ENCODE measurements around the gene KCNMB2. TPM values are rescaled to one million over a fixed set of nuclear protein-coding genes. Genes with fewer than 3 reads are reported as not detected.

The KCNMB2 gene
- total RNA-seq, 2 donors from 2014 or later, result not detected

DNA sequence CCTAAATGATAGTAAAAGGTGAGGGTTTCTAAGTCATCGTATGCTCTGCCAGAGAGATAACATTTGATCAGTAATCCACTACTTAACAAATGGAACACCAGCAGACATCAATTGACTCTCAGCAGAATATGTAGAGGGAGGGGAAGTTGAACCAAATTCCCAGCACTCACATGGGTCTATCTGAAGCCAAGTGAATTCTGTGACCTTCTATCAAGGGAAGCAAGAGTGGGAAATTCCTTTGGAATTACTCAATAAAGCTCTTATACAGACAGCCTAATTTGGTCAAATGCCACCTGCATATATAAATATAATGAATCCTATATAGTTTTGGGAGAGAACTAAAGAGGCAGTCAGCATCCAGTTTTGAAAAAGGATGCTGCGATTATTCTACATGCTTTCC, 15.8 kb upstream of the KCNMB2 start:
- H3K4me3 ChIP-seq (ENCODE audit: low read length), result no peak overlapping the region
- H3K27ac ChIP-seq (ENCODE audit: low read depth, low read length), result no peak overlapping the region
- no peaks in the 10 kb centered on the region for H3K9me3 ChIP-seq (ENCODE audit: control insufficient read depth, low read length)
- WGBS, 2 experiments (ENCODE audit: insufficient coverage in 1 of 2, insufficient read length in 1 of 2), result 97 to 100% methylated on average over 1 of the region's 2 CpGs
- H3K9ac ChIP-seq (ENCODE audit: extremely low read depth, low read length, poor library complexity, severe bottlenecking), result no peak overlapping the region
- H3K27me3 ChIP-seq (ENCODE audit: control insufficient read depth, insufficient read depth, low read length, poor library complexity, severe bottlenecking), result no peaks in the 10 kb centered on the region
- Mint-ChIP-seq H3K9me3 (no peaks in the 10 kb centered on the region), H3K36me3 (ENCODE audit: low read depth) (no peaks in the 10 kb centered on the region), H3K4me1 (peaks cover 12% of the 10 kb centered on the region), H3K27me3 (ENCODE audit: insufficient read depth) (no peaks in the 10 kb centered on the region), H3K4me3 (no peak overlapping the region), H3K27ac (no peak overlapping the region)
- H3K4me1 ChIP-seq (ENCODE audit: control insufficient read depth, insufficient read depth, low read length), result no peaks in the 10 kb centered on the region
- no peak for DNase-seq
- TF ChIP-seq, protein P1, sequence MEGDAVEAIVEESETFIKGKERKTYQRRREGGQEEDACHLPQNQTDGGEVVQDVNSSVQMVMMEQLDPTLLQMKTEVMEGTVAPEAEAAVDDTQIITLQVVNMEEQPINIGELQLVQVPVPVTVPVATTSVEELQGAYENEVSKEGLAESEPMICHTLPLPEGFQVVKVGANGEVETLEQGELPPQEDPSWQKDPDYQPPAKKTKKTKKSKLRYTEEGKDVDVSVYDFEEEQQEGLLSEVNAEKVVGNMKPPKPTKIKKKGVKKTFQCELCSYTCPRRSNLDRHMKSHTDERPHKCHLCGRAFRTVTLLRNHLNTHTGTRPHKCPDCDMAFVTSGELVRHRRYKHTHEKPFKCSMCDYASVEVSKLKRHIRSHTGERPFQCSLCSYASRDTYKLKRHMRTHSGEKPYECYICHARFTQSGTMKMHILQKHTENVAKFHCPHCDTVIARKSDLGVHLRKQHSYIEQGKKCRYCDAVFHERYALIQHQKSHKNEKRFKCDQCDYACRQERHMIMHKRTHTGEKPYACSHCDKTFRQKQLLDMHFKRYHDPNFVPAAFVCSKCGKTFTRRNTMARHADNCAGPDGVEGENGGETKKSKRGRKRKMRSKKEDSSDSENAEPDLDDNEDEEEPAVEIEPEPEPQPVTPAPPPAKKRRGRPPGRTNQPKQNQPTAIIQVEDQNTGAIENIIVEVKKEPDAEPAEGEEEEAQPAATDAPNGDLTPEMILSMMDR (conservative IDR thresholded peaks at IDR 0.05), result no peak
- H3K36me3 ChIP-seq (ENCODE audit: control insufficient read depth, insufficient read depth, low read length), result no peaks in the 10 kb centered on the region

DNA sequence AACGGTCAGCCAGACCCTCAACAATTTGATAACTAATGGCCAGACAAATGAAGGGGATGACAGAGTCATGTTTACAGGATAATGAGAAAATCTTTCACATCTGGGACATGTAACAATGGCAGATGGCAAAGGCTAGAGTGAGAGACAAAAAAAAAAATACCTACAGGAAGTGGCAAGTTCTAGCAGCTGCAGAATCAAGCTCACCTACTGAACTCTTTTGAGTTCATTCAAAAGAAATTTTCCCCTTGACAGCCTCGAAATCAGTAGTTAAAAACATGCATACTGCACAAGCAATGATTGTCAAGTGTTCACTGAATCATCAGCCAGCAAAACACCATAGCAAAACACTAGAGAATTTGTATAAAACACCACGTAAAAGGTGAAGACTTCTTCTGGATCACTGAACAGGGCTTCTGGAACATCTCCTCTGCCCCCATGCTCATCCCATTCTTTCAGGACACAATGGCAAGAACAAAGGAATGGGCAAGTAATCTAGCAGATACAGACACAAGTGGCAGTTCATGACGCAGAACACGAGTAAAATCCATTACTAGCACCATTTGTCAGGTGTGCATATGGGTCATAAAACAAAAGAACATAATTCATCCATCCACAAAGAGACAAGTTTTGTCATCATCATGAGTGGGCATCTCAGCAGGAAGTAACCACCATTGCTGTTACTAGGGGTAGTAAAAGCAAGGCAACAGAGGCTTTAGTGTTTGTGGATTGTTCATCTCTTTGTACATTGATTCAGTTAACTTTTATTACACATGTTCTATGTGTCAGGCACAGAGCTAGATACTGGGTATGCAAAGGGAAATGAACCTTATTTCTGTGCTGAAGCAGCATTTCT, 13.8 kb upstream of the KCNMB2 start:
- H3K27ac ChIP-seq (ENCODE audit: low read depth, low read length), result no peak overlapping the region
- Mint-ChIP-seq H3K9me3 (no peaks in the 10 kb centered on the region), H3K36me3 (ENCODE audit: low read depth) (no peaks in the 10 kb centered on the region), H3K27me3 (ENCODE audit: insufficient read depth) (no peaks in the 10 kb centered on the region), H3K4me3 (no peak overlapping the region), H3K27ac (no peak overlapping the region), H3K4me1 (peaks cover 6% of the 10 kb centered on the region)
- no peak overlapping the region for H3K4me3 ChIP-seq (ENCODE audit: low read length)
- no peaks in the 10 kb centered on the region for H3K9me3 ChIP-seq (ENCODE audit: control insufficient read depth, low read length)
- WGBS, 2 experiments (ENCODE audit: insufficient coverage in 1 of 2, insufficient read length in 1 of 2), result 93 to 100% methylated on average over 2 to 5 of the region's 5 CpGs
- H3K27me3 ChIP-seq (ENCODE audit: control insufficient read depth, insufficient read depth, low read length, poor library complexity, severe bottlenecking), result no peaks in the 10 kb centered on the region
- TF ChIP-seq, protein P1 (conservative IDR thresholded peaks at IDR 0.05), result no peak
- no peaks in the 10 kb centered on the region for H3K36me3 ChIP-seq (ENCODE audit: control insufficient read depth, insufficient read depth, low read length)
- H3K4me1 ChIP-seq (ENCODE audit: control insufficient read depth, insufficient read depth, low read length), result no peaks in the 10 kb centered on the region
- DNase-seq, result no peak
- no peak overlapping the region for H3K9ac ChIP-seq (ENCODE audit: extremely low read depth, low read length, poor library complexity, severe bottlenecking)

DNA sequence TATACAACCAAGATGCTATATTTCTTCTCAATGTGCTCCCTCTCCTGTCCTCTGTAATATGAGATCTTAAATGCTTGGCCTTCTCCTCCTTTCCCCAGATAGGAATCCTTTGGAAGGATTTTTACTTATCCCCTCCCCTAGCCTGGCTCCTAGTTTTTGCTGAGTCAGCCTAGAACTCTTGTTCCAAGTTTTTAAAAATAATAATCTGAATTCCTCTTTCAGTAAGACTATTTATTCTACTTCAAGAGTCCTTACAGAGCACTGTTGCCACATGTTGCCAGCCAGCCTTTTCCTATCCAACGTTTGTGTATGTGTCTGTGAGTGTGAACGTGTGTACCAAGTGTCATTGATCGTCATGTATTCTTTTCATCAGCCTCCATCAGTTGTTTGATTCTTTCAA, 11.0 kb upstream of the KCNMB2 start:
- Histone ChIP-seq H3K4me3 (ENCODE audit: low read length) (no peak overlapping the region), H3K4me1 (ENCODE audit: control insufficient read depth, insufficient read depth, low read length) (no peaks in the 10 kb centered on the region), H3K27me3 (ENCODE audit: control insufficient read depth, insufficient read depth, low read length, poor library complexity, severe bottlenecking) (no peaks in the 10 kb centered on the region), H3K36me3 (ENCODE audit: control insufficient read depth, insufficient read depth, low read length) (no peaks in the 10 kb centered on the region), H3K9ac (ENCODE audit: extremely low read depth, low read length, poor library complexity, severe bottlenecking) (no peak overlapping the region), H3K9me3 (ENCODE audit: control insufficient read depth, low read length) (no peaks in the 10 kb centered on the region), H3K27ac (ENCODE audit: low read depth, low read length) (no peak overlapping the region)
- WGBS, 2 experiments (ENCODE audit: insufficient coverage in 1 of 2, insufficient read length in 1 of 2), result 84% methylated on average over 3 of the region's 3 CpGs; no CpG with 5 or more reads in 1 of the 2 experiments
- peaks cover 6% of the 10 kb centered on the region for H3K4me1 Mint-ChIP-seq
- H3K9me3 Mint-ChIP-seq, result no peaks in the 10 kb centered on the region
- no peaks in the 10 kb centered on the region for H3K27me3 Mint-ChIP-seq (ENCODE audit: insufficient read depth)
- H3K27ac Mint-ChIP-seq, result no peak overlapping the region
- DNase-seq, result no peak
- no peaks in the 10 kb centered on the region for H3K36me3 Mint-ChIP-seq (ENCODE audit: low read depth)
- H3K4me3 Mint-ChIP-seq, result no peak overlapping the region
- TF ChIP-seq, protein P1 (conservative IDR thresholded peaks at IDR 0.05), result no peak
